A549 (cell line): Measurements from ENCODE around the gene FBH1.
"Not testable (repeated sequence)": the region's sequence is repeated elsewhere in the genome, so short reads cannot be mapped to it uniquely, and the experiment has no call there.

ENCODE experiments used
- EP300 ChIP-seq, 2 experiments: fragments of >200 bp; sonication (Bioruptor Twin); formaldehyde crosslinking; IDR thresholded peaks; 2 replicates in 1 of 2; 3 replicates in 1 of 2; pipeline ENCODE4 v1.6.1; 2016 to 2017
- ESRRA ChIP-seq: fragments of 150-350 bp; IDR thresholded peaks from 2 replicates; pipeline ENCODE4 v1.6.1; 2014; ENCODE audit warnings: mild to moderate bottlenecking, low read length, borderline replicate concordance
- FOSL2 ChIP-seq, 2 experiments: fragments of 450-650 bp in 1 of 2; fragments of >200 bp in 1 of 2; sonication (Bioruptor Twin) in 1 of 2; formaldehyde crosslinking; IDR thresholded peaks; 2 replicates each; pipeline versions ENCODE4 v1.5.0 to v1.6.1; 2016 to 2020; ENCODE audit warnings: mild to moderate bottlenecking in 1 of 2, moderate library complexity in 1 of 2
- MYC ChIP-seq: IDR thresholded peaks from 2 replicates; pipeline ENCODE4 v1.6.1; 2012; ENCODE audit warnings: mild to moderate bottlenecking, inconsistent platforms, low read length, improper control_type of control experiment, borderline replicate concordance
- RAD21 ChIP-seq, 2 experiments: fragments of >200 bp in 1 of 2; sonication (Bioruptor Twin) in 1 of 2; formaldehyde crosslinking in 1 of 2; IDR thresholded peaks in 1 of 2; conservative IDR thresholded peaks in 1 of 2; 2 replicates in 1 of 2; 3 replicates in 1 of 2; pipeline ENCODE4 v1.6.1; 2012 to 2018; ENCODE audit warnings: inconsistent platforms in 1 of 2
- RFX5 ChIP-seq: fragments of 450-650 bp; IDR thresholded peaks from 2 replicates; pipeline ENCODE4 v1.7.1; 2014; ENCODE audit warnings: antibody characterized with exemption, mild to moderate bottlenecking, moderate library complexity
- ZC3H11A ChIP-seq: fragments of 450-650 bp; IDR thresholded peaks from 2 replicates; pipeline ENCODE4 v1.6.1; 2014; ENCODE audit warnings: antibody characterized with exemption, mild to moderate bottlenecking
- TF ChIP-seq, protein P1 (sequence below): IDR thresholded peaks from 2 replicates; pipeline ENCODE4 v1.6.1; 2012
- TF ChIP-seq, protein P2 (sequence below): fragments of >200 bp; sonication (Bioruptor Twin); formaldehyde crosslinking; IDR thresholded peaks from 3 replicates; pipeline ENCODE4 v1.5.1; 2016

DNA sequence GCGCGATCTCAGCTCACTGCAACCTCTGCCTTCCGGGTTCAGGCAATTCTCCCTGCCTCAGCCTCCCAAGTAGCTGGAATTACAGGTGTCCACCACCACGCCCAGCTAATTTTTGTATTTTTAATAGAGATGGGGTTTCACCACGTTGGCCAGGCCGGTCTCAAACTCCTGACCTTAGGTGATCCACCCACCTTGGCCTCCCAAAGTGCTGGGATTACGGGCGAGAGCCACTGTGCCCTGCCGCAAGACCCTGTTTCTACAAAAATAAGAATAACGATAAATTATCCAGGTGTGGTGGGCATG, 70.9 kb downstream of the FBH1 start:
- TF ChIP-seq ZC3H11A; FOSL2 (IDR thresholded peaks at IDR 0.05); FOSL2 (CRISPR knock-in tag; IDR thresholded peaks at IDR 0.05); RFX5; RAD21 (conservative IDR thresholded peaks at IDR 0.05 in 1 of 2, IDR thresholded peaks at IDR 0.05 in 1 of 2); MYC; ESRRA; EP300 (IDR thresholded peaks at IDR 0.05): not testable (repeated sequence)
- TF ChIP-seq, protein P1, sequence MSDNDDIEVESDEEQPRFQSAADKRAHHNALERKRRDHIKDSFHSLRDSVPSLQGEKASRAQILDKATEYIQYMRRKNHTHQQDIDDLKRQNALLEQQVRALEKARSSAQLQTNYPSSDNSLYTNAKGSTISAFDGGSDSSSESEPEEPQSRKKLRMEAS, result not testable (repeated sequence)
- TF ChIP-seq, protein P2, sequence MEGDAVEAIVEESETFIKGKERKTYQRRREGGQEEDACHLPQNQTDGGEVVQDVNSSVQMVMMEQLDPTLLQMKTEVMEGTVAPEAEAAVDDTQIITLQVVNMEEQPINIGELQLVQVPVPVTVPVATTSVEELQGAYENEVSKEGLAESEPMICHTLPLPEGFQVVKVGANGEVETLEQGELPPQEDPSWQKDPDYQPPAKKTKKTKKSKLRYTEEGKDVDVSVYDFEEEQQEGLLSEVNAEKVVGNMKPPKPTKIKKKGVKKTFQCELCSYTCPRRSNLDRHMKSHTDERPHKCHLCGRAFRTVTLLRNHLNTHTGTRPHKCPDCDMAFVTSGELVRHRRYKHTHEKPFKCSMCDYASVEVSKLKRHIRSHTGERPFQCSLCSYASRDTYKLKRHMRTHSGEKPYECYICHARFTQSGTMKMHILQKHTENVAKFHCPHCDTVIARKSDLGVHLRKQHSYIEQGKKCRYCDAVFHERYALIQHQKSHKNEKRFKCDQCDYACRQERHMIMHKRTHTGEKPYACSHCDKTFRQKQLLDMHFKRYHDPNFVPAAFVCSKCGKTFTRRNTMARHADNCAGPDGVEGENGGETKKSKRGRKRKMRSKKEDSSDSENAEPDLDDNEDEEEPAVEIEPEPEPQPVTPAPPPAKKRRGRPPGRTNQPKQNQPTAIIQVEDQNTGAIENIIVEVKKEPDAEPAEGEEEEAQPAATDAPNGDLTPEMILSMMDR, result not testable (repeated sequence)
